GM10847 (cell line): ENCODE measurements around the gene TWIST2.

Experiments
- POLR2A ChIP-seq: IDR thresholded peaks from 2 replicates; pipeline ENCODE4 v1.6.1; 2011; ENCODE audit not compliant: insufficient read length; ENCODE audit errors: extremely low read depth

The TWIST2 gene

GRCh38 chr2:238862701-238863100 is 14.8 kb downstream of the TWIST2 start:
- no peak for TF ChIP-seq POLR2A

- no peak for TF ChIP-seq POLR2A
Measured at GRCh38 chr2:238863231-238863630, 15.3 kb downstream of the TWIST2 start.

- no peak for TF ChIP-seq POLR2A
Measured at GRCh38 chr2:238863749-238864206, 15.9 kb downstream of the TWIST2 start.

GRCh38 chr2:238864207-238865014 is 16.5 kb downstream of the TWIST2 start:
- no peak for TF ChIP-seq POLR2A

- no peak for TF ChIP-seq POLR2A
Measured at GRCh38 chr2:238865015-238865719, 17.3 kb downstream of the TWIST2 start.

- no peak for TF ChIP-seq POLR2A
Measured at GRCh38 chr2:238865744-238866355, 18.0 kb downstream of the TWIST2 start.

- TF ChIP-seq POLR2A = no peak
Measured at GRCh38 chr2:238866656-238867277, 18.9 kb downstream of the TWIST2 start.

GRCh38 chr2:238868067-238868524 is 20.2 kb downstream of the TWIST2 start:
- no peak for TF ChIP-seq POLR2A

GRCh38 chr2:238868616-238869292 is 20.9 kb downstream of the TWIST2 start:
- TF ChIP-seq POLR2A = no peak

- TF ChIP-seq POLR2A = no peak
Measured at GRCh38 chr2:238869293-238870124, 21.6 kb downstream of the TWIST2 start.

GRCh38 chr2:238870261-238870660 is 22.4 kb downstream of the TWIST2 start:
- TF ChIP-seq POLR2A = no peak

GRCh38 chr2:238872026-238872425 is 24.1 kb downstream of the TWIST2 start:
- TF ChIP-seq POLR2A = no peak

GRCh38 chr2:238872628-238873380 is 24.9 kb downstream of the TWIST2 start:
- TF ChIP-seq POLR2A = no peak

GRCh38 chr2:238873381-238873801 is 25.5 kb downstream of the TWIST2 start:
- TF ChIP-seq POLR2A = no peak

GRCh38 chr2:238873841-238874240 is 26.0 kb downstream of the TWIST2 start:
- TF ChIP-seq POLR2A = no peak
